MM.1S (cell line): Measurements from ENCODE around the gene CNTN5.

Experiments used
- CTCF ChIP-seq: fragments of 300-600 bp; sonication (generic); IDR thresholded peaks from 2 replicates; pipeline ENCODE4 v1.5.1; 2016; ENCODE audit warnings: antibody characterized with exemption, low read length, mixed read lengths
- EZH2 ChIP-seq: fragments of 300-600 bp; sonication (generic); optimal IDR thresholded peaks from 2 replicates; pipeline ENCODE3; 2017; ENCODE audit warnings: low read depth, mild to moderate bottlenecking, antibody characterized with exemption, low read length, mixed read lengths

GRCh38 chr11:99424313-99425084 is 403.8 kb downstream of the CNTN5 start:
- TF ChIP-seq CTCF (no peak), EZH2 (no peak)
